ENCODE results near the gene P2RY11. TPM values are rescaled to one million over a fixed set of nuclear protein-coding genes. Genes with fewer than 3 reads are reported as not detected.

The P2RY11 gene
- total RNA-seq, 1 donor from 2014 or later = 15.7 TPM

DNA sequence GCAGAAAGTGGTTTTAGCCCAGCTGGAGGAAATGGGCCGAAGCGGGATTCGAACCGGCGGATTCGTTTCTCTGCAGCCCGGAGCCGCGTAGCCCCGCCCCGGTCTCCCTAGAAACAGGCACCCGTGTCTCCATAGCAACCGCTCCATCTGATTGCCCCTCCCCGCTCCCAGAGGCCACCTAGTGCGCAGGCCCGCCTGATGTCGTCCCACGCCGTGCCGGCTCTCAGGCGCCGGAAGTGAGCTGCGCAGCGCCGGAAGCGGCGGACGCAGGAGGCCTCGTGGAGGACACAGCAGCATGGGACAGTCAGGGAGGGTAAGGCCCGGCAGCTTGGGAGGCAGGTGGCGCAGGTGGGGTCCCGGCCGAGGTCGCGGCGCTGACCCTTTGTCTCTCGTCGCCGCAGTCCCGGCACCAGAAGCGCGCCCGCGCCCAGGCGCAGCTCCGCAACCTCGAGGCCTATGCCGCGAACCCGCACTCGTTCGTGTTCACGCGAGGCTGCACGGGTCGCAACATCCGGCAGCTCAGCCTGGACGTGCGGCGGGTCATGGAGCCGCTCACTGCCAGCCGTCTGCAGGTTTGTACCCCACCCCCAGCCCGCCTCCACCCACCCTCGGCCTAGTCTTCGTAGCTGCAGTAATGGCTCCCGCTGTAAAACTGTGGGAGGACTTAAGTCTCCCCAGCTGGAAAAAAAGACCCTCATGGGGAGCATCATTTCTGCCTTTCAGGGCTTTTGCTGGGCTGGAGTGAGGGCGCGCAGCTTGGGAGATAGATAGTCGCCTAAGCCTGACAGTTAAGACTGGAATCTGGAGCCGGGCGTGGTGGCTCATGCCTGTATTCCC lies 5.2 kb upstream of the P2RY11 start, which contains the start of gene PPAN:
Gene PPAN, plus strand, starts transcription at position 263 of the 837 bp plus-strand sequence. Its CDS starts 33 bp downstream, at position 296.
- no peaks in the 10 kb centered on the region for H3K9me3 Mint-ChIP-seq (ENCODE audit: unreplicated experiment)
- peak; percentile 99 for DNase-seq (ENCODE audit: extremely low spot score, unreplicated experiment)
- H3K27me3 Mint-ChIP-seq (ENCODE audit: unreplicated experiment) = no peaks in the 10 kb centered on the region
- peak within 1 kb of the TSS; percentile 82 for H3K4me3 Mint-ChIP-seq (ENCODE audit: unreplicated experiment)
- TF ChIP-seq, protein P1, sequence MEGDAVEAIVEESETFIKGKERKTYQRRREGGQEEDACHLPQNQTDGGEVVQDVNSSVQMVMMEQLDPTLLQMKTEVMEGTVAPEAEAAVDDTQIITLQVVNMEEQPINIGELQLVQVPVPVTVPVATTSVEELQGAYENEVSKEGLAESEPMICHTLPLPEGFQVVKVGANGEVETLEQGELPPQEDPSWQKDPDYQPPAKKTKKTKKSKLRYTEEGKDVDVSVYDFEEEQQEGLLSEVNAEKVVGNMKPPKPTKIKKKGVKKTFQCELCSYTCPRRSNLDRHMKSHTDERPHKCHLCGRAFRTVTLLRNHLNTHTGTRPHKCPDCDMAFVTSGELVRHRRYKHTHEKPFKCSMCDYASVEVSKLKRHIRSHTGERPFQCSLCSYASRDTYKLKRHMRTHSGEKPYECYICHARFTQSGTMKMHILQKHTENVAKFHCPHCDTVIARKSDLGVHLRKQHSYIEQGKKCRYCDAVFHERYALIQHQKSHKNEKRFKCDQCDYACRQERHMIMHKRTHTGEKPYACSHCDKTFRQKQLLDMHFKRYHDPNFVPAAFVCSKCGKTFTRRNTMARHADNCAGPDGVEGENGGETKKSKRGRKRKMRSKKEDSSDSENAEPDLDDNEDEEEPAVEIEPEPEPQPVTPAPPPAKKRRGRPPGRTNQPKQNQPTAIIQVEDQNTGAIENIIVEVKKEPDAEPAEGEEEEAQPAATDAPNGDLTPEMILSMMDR (IDR thresholded peaks at IDR 0.05) = no peak
- peaks cover 12% of the 10 kb centered on the region for H3K4me1 Mint-ChIP-seq (ENCODE audit: unreplicated experiment)
- H3K27ac Mint-ChIP-seq (ENCODE audit: unreplicated experiment) = peak within 1 kb of the TSS; percentile 73
- H3K36me3 Mint-ChIP-seq (ENCODE audit: unreplicated experiment) = peaks cover 18% of the 10 kb centered on the region

DNA sequence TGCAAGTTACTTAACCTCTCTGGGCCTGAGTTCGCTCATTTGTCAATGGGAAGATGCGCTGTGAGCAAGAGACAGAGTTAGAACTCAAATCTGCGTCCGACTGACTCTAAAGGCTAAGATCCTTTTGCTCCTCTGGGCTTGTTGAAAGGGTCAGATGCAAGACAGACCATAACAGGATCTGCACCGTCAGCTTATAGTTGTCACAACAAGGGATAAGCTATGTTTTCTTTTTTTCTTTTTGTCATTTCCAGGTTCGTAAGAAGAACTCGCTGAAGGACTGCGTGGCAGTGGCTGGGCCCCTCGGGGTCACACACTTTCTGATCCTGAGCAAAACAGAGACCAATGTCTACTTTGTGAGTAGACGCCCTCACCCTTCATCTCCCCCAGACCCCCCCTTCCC lies 4.2 kb upstream of the P2RY11 start:
- no peak for DNase-seq (ENCODE audit: extremely low spot score, unreplicated experiment)
- TF ChIP-seq, protein P1 (IDR thresholded peaks at IDR 0.05) = no peak
- Mint-ChIP-seq H3K4me1 (ENCODE audit: unreplicated experiment) (peaks cover 14% of the 10 kb centered on the region), H3K36me3 (ENCODE audit: unreplicated experiment) (peaks cover 18% of the 10 kb centered on the region), H3K27ac (ENCODE audit: unreplicated experiment) (peak overlapping the region; percentile 73), H3K27me3 (ENCODE audit: unreplicated experiment) (no peaks in the 10 kb centered on the region), H3K4me3 (ENCODE audit: unreplicated experiment) (peak overlapping the region; percentile 82), H3K9me3 (ENCODE audit: unreplicated experiment) (no peaks in the 10 kb centered on the region)

DNA sequence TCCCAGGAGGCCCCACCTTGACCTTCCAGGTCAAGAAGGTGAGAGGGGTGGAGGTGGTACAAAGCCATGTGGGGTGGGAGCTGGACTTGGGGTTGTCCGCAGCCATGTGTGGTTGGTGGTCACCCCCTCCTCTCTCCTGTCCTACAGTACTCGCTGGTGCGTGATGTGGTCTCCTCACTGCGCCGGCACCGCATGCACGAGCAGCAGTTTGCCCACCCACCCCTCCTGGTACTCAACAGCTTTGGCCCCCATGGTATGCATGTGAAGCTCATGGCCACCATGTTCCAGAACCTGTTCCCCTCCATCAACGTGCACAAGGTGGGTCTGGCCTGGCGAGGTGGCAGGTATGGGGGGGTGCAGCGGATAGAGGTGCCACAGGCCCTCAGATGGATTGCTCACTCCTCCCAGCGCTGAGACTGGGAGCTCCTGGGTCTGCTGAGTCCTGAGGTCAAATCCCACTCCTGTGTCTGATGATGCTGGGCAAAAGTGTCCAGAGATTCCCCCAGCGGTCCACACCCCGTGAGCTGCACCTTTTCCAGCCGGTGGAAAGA lies 3.6 kb upstream of the P2RY11 start:
- TF ChIP-seq, protein P1 (IDR thresholded peaks at IDR 0.05) = no peak
- H3K9me3 Mint-ChIP-seq (ENCODE audit: unreplicated experiment) = no peaks in the 10 kb centered on the region
- no peak for DNase-seq (ENCODE audit: extremely low spot score, unreplicated experiment)
- H3K27me3 Mint-ChIP-seq (ENCODE audit: unreplicated experiment) = no peaks in the 10 kb centered on the region
- H3K36me3 Mint-ChIP-seq (ENCODE audit: unreplicated experiment) = peaks cover 18% of the 10 kb centered on the region
- peaks cover 19% of the 10 kb centered on the region for H3K4me1 Mint-ChIP-seq (ENCODE audit: unreplicated experiment)
- no peak overlapping the region for H3K27ac Mint-ChIP-seq (ENCODE audit: unreplicated experiment)
- H3K4me3 Mint-ChIP-seq (ENCODE audit: unreplicated experiment) = peak overlapping the region; percentile 82

DNA sequence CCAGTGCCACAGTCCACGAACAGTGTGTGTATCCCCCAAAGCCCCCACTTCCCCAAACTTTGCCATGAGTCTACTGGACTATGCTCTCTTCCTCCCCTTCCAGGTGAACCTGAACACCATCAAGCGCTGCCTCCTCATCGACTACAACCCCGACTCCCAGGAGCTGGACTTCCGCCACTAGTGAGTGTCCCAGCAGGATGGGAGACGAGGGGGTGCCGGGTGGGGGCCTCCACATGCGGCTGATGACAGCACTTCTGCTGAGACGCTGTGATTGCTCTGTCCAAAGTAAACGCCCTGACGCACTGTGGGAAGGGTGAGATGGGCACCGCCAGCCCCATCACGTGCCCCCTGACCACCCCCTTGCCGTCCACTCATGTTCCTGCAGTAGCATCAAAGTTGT lies 2.0 kb upstream of the P2RY11 start:
- H3K27me3 Mint-ChIP-seq (ENCODE audit: unreplicated experiment) = no peaks in the 10 kb centered on the region
- no peak for DNase-seq (ENCODE audit: extremely low spot score, unreplicated experiment)
- no peak overlapping the region for H3K27ac Mint-ChIP-seq (ENCODE audit: unreplicated experiment)
- peaks cover 18% of the 10 kb centered on the region for H3K36me3 Mint-ChIP-seq (ENCODE audit: unreplicated experiment)
- H3K4me3 Mint-ChIP-seq (ENCODE audit: unreplicated experiment) = no peak overlapping the region
- TF ChIP-seq, protein P1 (IDR thresholded peaks at IDR 0.05) = no peak
- no peaks in the 10 kb centered on the region for H3K9me3 Mint-ChIP-seq (ENCODE audit: unreplicated experiment)
- peaks cover 20% of the 10 kb centered on the region for H3K4me1 Mint-ChIP-seq (ENCODE audit: unreplicated experiment)

All from osteocyte (in vitro differentiated cells).